Hepatocyte (in vitro differentiated cells): ENCODE results near the gene ARHGAP26. TPM values are rescaled to one million over a fixed set of nuclear protein-coding genes. Genes with fewer than 3 reads are reported as not detected.

Source experiments
- DNase-seq: peaks from one replicate; pipeline ENCODE4 v3.0.0-alpha.2; 2016; ENCODE audit warnings: low spot score
- H2AFZ ChIP-seq: fragments of 200-600 bp; sonication (generic); 2 replicates; pipeline ENCODE4 v1.6.0; 2016; ENCODE audit warnings: antibody characterized with exemption, mild to moderate bottlenecking
- H3K27ac ChIP-seq: fragments of 200-600 bp; sonication (generic); 2 replicates; pipeline ENCODE4 v1.5.1; 2016; ENCODE audit warnings: mild to moderate bottlenecking
- H3K27me3 ChIP-seq: fragments of 200-600 bp; sonication (generic); 2 replicates; pipeline ENCODE4 v1.6.1; 2016
- H3K36me3 ChIP-seq: fragments of 200-600 bp; sonication (generic); replicated peaks from 2 replicates; pipeline ENCODE4 v1.5.1; 2016; ENCODE audit warnings: low read depth; ENCODE audit not compliant: insufficient read depth
- H3K4me1 ChIP-seq: fragments of 200-600 bp; sonication (generic); 2 replicates; pipeline ENCODE4 v1.5.1; 2016; ENCODE audit warnings: mild to moderate bottlenecking, moderate library complexity; ENCODE audit not compliant: insufficient read depth
- H3K4me2 ChIP-seq: fragments of 200-600 bp; sonication (generic); 2 replicates; pipeline ENCODE4 v1.6.0; 2016
- H3K4me3 ChIP-seq: fragments of 200-600 bp; sonication (generic); 2 replicates; pipeline ENCODE4 v1.5.1; 2016; ENCODE audit warnings: mild to moderate bottlenecking
- H3K79me2 ChIP-seq: fragments of 200-600 bp; sonication (generic); 2 replicates; pipeline ENCODE4 v1.6.0; 2017; ENCODE audit warnings: mild to moderate bottlenecking
- H3K9me2 ChIP-seq: fragments of 200-600 bp; sonication (generic); replicated peaks from 2 replicates; pipeline ENCODE4 v1.6.0; 2017; ENCODE audit warnings: mild to moderate bottlenecking; ENCODE audit not compliant: insufficient read depth
- H3K9me3 ChIP-seq: fragments of 200-600 bp; sonication (generic); 2 replicates; pipeline ENCODE4 v1.5.1; 2016; ENCODE audit warnings: low read depth, mild to moderate bottlenecking
- H4K20me1 ChIP-seq: fragments of 200-600 bp; sonication (generic); 2 replicates; pipeline ENCODE4 v1.6.0; 2016; ENCODE audit warnings: mild to moderate bottlenecking; ENCODE audit not compliant: insufficient read depth, poor library complexity, severe bottlenecking
- CTCF ChIP-seq: fragments of 200-600 bp; sonication (generic); IDR thresholded peaks from 2 replicates; pipeline ENCODE4 v1.5.1; 2016; ENCODE audit warnings: antibody characterized with exemption, mild to moderate bottlenecking; ENCODE audit not compliant: poor library complexity
- EZH2 ChIP-seq: fragments of 200-600 bp; sonication (generic); IDR thresholded peaks from 2 replicates; pipeline ENCODE4 v1.6.1; 2016; ENCODE audit warnings: antibody characterized with exemption, mild to moderate bottlenecking, borderline replicate concordance
- EZH2phosphoT487 ChIP-seq: fragments of 200-600 bp; sonication (generic); IDR thresholded peaks from one replicate; pipeline ENCODE4 v1.6.1; 2018; ENCODE audit warnings: antibody characterized with exemption, mild to moderate bottlenecking, low read depth, moderate library complexity; ENCODE audit not compliant: unreplicated experiment, severe bottlenecking
- WGBS: methylation state at CpG from one replicate; pipeline ENCODE4 v1.1.6; 2016; ENCODE audit warnings: low lambda C conversion rate; ENCODE audit errors: missing lambda C conversion rate; 5-methylcytosine and 5-hydroxymethylcytosine counted together
- polyA plus RNA-seq: library from polyadenylated mRNA; unstranded; fragments of >200 nt; fragmentation: Nextera tagmentation; extraction: Ambion mirVana; gene quantifications from 2 replicates; pipeline ENCODE4 v1.2.1, GENCODE V29; 2016
- total RNA-seq: library from RNA; depleted of rRNA; stranded (reverse); fragments of >200 nt; gene quantifications from 2 replicates; pipeline ENCODE4 v1.2.3, GENCODE V29; 2014

Gene ARHGAP26
- total and polyA plus RNA-seq, 2 experiments from 2014 or later, result 16.5 to 19.8 TPM

- no peak overlapping the region for H2AFZ ChIP-seq
- no peaks in the 10 kb centered on the region for H3K79me2 ChIP-seq
- no peaks in the 10 kb centered on the region for H3K27me3 ChIP-seq
- H3K27ac ChIP-seq, result no peak overlapping the region
- H4K20me1 ChIP-seq, result no peaks in the 10 kb centered on the region
- H3K4me3 ChIP-seq, result no peak overlapping the region
- no peaks in the 10 kb centered on the region for H3K36me3 ChIP-seq
- no peaks in the 10 kb centered on the region for H3K9me2 ChIP-seq
- no peaks in the 10 kb centered on the region for H3K9me3 ChIP-seq
- no peak overlapping the region for H3K4me2 ChIP-seq
- no peak for TF ChIP-seq EZH2
- no peak for TF ChIP-seq CTCF
- TF ChIP-seq EZH2phosphoT487, result no peak
- no peak for DNase-seq
- no peaks in the 10 kb centered on the region for H3K4me1 ChIP-seq
- WGBS, result 64% methylated on average over 4 of the region's 4 CpGs
Observed at GRCh38 chr5:142934051-142934762, 164.0 kb downstream of the ARHGAP26 start.

- no peaks in the 10 kb centered on the region for H3K9me2 ChIP-seq
- DNase-seq, result no peak
- no peak overlapping the region for H2AFZ ChIP-seq
Observed at GRCh38 chr5:142935014-142935413, 164.8 kb downstream of the ARHGAP26 start.

GRCh38 chr5:142937374-142937773 lies 167.2 kb downstream of the ARHGAP26 start:
- Histone ChIP-seq H4K20me1 (no peaks in the 10 kb centered on the region), H3K36me3 (no peaks in the 10 kb centered on the region), H3K9me2 (no peaks in the 10 kb centered on the region), H3K27me3 (no peaks in the 10 kb centered on the region), H3K27ac (no peak overlapping the region), H3K4me3 (no peak overlapping the region), H3K4me2 (no peak overlapping the region), H3K9me3 (no peaks in the 10 kb centered on the region), H3K79me2 (no peaks in the 10 kb centered on the region), H2AFZ (no peak overlapping the region), H3K4me1 (no peaks in the 10 kb centered on the region)
- WGBS, result 78% methylated on average over 4 of the region's 4 CpGs
- TF ChIP-seq EZH2phosphoT487 (no peak), CTCF (no peak), EZH2 (no peak)
- no peak for DNase-seq

More at GRCh38 chr5:142935014-142935413, 164.8 kb downstream of the ARHGAP26 start:
- Histone ChIP-seq H3K4me2 (no peak overlapping the region), H3K4me1 (no peaks in the 10 kb centered on the region), H3K4me3 (no peak overlapping the region), H3K27ac (no peak overlapping the region), H3K36me3 (no peaks in the 10 kb centered on the region), H3K79me2 (no peaks in the 10 kb centered on the region), H3K9me3 (no peaks in the 10 kb centered on the region), H4K20me1 (no peaks in the 10 kb centered on the region), H3K27me3 (no peaks in the 10 kb centered on the region)
- no peak for TF ChIP-seq EZH2phosphoT487
- WGBS, result 90% methylated on average over 5 of the region's 5 CpGs

- Histone ChIP-seq H3K79me2 (no peaks in the 10 kb centered on the region), H4K20me1 (no peaks in the 10 kb centered on the region), H3K9me2 (no peaks in the 10 kb centered on the region), H3K27ac (no peak overlapping the region), H3K4me2 (no peak overlapping the region), H3K9me3 (no peaks in the 10 kb centered on the region), H3K27me3 (no peaks in the 10 kb centered on the region), H3K36me3 (no peaks in the 10 kb centered on the region), H3K4me1 (no peaks in the 10 kb centered on the region), H3K4me3 (no peak overlapping the region), H2AFZ (no peak overlapping the region)
- TF ChIP-seq EZH2, result no peak
- DNase-seq, result no peak
- 89% methylated on average over 4 of the region's 4 CpGs for WGBS
Observed at GRCh38 chr5:142938266-142938880, 168.2 kb downstream of the ARHGAP26 start.
